EL (cell line): ENCODE data around the gene C6orf120.

Experiments used
- DNase-seq: peaks from one replicate; pipeline ENCODE4 v3.0.0-alpha.2; 2016

C6orf120 gene

DNA sequence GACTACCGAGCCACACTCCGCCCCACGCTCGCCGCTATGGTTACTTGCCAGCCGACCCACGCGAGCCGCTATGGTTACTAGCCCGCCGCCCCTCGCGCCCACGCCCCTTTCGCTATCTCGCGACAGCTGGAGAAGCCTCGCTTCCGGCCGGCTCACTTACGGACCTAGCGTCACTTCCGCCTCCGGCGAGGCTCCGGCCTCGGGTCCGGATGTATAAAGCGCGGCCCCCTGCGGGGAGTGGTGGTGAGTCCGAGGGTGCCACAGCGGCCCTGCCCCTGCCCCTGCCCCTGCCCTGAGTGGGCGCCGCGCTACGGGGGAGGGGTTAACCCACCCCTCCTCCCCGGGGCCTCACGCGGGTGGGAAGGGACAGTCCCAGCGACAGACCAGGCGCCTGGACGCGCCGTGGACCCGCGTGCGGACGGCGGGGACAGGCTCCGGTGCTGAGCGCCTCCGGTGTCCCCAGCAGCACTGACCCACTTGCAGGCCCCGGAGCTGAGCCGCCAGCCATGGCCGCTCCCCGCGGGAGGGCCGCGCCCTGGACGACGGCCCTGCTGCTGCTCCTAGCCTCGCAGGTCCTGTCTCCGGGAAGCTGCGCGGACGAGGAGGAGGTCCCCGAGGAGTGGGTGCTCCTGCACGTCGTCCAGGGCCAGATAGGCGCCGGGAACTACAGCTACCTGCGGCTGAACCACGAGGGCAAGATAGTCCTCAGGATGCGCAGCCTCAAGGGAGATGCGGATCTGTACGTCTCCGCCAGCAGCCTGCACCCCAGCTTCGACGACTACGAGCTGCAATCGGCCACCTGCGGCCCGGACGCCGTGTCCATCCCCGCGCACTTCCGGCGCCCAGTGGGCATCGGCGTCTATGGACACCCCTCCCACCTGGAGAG, at the start of gene C6orf120, which contains the start of gene WDR27:
Gene C6orf120 (plus strand): TSS at position 173 of the 886 bp plus-strand sequence. CDS start 334 bp downstream, at position 507.
Gene WDR27 (minus strand): TSS at position 76 of the 886 bp plus-strand sequence. CDS start 13,024 bp downstream, outside the sequence.
- peak; percentile 97 for DNase-seq

- no peak for DNase-seq
Observed at GRCh38 chr6:169652896-169653295, 49.0 kb upstream of the C6orf120 start.

- no peak for DNase-seq
Observed at GRCh38 chr6:169653691-169654090, 48.2 kb upstream of the C6orf120 start.

DNA sequence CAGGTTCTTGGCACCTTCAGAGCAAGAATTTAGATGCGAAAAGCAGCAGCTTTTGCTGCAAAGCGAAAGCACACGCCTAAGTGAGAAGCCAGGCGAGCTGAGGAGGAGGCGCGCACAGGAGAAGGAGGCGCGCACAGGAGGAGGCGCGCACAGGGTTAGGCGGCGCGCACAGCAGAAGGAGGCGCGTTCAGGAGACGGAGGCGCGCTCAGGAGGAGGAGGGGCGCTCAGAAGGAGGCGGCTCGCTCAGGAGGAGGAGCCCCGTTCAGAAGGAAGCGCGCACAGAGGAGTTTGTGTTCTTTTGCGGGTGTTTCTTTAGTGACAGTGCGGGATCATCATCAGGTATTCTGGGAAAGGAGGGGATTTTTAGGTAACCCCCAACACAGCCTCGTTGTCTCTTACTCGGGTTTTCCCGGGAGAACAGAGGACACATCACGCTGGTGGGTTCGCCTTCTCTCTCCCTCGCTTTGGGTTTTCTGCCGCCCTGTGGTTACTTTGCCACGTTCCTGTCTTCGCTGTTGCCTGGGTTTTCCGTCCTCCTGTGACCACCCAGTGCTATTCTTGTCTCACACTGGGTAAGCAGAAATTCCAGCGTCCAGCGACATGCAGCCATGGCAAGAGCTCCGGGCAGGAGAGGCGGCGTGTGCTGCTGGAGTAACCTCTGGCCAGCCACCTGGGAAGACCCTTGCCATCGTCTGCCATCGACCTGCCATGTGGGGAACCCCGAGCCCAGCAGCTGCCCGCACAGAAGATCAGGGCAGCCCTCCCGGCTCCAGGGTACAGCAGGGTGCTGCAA, 47.1 kb upstream of the C6orf120 start:
- peak; percentile 68 for DNase-seq

DNA sequence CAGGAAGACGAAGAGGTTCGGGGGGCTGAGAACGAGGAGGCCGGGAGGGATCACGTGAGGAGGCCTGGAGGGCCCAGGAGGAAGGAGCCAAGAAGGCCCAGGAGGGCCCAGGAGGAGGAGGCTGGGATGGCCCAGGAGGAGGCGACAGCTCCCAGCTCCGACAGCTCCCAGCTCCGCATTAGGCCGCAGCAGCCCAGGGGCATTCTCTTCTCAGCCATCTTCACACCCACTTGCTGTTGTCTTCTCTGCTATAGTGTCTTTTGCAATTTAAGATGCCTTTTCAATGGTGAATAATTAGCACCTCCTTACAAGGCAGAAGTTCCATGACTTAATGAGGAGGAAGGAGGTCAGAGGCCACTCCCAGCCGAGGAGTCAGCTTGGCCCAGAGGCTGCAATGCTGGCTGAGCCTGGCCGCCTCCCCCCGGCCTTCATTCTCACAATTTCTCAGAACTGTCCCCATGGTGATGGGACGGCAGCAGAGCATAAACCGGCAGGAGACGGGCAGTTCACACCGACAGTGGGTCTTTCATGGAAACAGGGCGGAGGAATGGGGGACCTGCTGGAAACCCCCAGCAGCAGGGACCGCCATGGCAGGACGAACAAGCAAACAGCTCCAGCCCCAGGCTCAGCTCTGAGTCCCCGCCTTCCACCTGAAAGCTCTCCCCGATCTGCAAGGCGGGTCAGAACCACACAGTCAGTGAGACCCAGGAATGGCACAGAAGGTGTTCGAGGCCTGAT, 45.2 kb upstream of the C6orf120 start:
- DNase-seq: no peak

- no peak for DNase-seq
Observed at GRCh38 chr6:169657284-169657610, 44.7 kb upstream of the C6orf120 start.

- no peak for DNase-seq
Observed at GRCh38 chr6:169659820-169660610, 41.9 kb upstream of the C6orf120 start.

DNA sequence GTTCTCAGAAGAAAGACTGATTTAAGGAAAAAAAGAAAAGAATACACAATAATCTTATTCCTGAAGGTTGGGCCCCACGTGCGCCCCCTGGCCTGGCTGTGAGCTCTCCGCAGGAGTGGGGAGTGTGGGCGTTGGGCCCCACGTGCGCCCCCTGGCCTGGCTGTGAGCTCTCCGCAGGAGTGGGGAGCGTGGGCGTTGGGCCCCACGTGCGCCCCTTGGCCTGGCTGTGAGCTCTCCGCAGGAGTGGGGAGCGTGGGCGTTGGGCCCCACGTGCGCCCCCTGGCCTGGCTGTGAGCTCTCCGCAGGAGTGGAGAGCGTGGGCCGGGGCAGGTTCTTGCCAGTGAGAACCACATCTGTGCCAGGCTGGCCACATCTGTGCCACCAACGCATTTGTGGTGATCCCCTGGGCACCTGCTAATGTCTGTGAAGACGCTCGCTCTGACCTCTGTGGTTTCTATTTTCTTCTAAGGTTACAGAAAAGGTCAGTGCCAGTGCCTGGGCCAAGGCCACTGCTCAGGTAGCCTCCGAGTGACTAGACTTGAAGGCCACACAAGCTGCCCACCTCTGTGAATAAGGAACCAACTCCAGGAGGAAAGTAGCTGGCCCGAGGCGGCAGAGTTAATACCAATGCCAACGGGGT, 41.1 kb upstream of the C6orf120 start:
- no peak for DNase-seq

DNA sequence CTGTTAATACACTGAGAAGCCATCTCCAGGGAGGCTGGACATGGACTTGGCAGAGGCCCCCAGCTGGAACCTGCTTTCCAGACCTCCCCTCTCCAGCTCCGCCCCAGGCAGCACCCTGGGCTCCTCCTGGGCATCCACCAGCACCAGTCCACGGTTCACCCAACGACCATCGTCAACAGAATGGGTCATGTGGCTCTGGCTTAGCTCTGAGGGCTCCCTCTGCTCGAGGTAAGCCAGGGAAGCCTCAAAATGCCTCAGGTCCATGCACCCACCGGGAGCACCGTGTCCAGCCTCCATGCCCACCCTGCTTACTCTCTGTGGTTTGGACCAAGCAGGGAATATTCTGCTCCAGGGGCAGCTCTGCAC, 40.6 kb upstream of the C6orf120 start:
- no peak for DNase-seq

DNA sequence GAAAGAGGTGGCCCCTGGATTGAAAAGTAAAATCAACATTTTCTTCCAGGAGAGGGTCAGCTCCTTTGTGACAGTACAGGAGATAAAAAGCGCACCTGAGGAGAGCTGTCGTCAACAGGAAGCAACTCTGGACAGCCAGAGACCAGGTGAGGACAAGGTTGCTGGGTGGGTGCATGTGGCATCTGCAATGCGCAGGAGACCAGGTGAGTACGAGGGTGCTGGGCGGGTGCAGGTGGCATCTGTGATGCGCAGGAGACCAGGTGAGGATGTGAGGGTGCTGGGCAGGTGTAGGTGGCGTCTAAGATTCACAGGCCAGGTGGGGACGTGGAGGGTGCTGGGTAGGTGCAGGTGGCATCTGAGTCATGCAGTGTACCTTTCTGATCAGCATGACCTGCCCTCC, 38.5 kb upstream of the C6orf120 start:
- no peak for DNase-seq

DNA sequence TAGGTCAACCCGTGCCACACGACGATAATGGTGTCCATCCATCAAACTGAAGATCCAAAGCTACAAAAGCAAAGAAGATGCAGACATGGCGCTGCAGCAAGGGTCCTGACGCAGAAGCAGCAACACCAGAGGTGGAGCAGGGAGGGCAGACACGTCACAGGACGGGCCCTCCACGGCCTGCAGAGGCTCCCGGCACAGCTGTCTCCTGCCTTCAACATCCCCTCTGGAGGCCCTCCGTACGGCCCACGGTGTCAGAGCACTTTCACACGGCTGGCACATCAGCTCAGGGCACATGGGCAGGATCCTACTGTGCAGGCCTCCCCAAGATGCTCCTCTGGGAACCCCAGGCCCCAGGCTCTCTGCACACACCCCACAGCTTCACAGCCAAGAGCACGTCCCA, 37.7 kb upstream of the C6orf120 start:
- no peak for DNase-seq

- no peak for DNase-seq
Observed at GRCh38 chr6:169665289-169665688, 36.6 kb upstream of the C6orf120 start.

GRCh38 chr6:169666441-169666840, 35.5 kb upstream of the C6orf120 start:
- DNase-seq: no peak

GRCh38 chr6:169667716-169668115, 34.2 kb upstream of the C6orf120 start:
- no peak for DNase-seq

DNA sequence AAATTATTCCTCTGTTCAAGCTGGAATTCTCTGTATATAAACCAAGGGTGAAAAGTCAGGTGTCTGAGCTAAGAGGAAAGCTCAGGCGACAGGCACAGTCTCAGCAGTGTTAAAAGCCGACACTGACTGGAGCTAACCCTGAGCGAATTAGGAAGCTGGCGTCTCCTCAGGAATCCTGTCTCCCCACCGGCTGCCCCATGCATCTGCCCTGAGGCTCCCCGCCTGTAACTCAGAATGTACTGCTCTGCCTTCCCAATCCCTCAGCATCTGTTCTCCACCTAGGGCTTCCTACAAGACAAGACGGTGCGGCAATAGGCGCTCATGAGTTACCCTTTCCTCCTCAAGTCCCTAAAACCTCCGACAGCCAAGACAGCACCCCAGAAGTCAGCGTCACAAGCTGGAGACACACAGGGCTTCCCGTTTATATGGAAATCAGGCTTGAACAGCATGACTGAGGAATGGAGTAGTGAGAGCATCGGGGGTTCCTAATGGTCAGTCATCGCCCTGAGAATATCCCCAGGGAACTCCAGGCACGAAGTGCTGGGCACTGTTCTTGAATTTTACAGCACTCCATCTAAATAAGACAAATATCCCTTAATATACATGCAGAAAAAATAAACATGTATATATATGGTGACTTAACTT, 33.6 kb upstream of the C6orf120 start:
- DNase-seq: no peak

DNA sequence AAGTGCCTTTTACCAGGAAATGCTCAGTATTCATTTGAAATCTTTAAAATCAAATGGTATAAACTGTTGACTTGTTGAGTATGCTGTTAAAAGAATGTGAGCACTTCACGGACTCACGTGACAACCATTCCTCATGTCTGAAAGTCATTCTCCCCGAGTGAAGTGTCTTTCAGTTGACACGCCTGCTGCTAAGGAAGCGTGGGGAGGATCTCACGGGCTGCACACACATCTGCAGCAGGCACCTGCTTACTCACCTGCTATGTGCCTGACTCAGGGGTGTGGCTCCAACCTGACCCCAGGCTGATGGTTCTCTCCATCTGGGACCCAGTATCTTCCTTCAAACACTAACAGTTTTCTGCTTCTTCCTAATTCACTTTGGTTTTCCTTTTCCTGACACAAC, 32.8 kb upstream of the C6orf120 start:
- no peak for DNase-seq

DNA sequence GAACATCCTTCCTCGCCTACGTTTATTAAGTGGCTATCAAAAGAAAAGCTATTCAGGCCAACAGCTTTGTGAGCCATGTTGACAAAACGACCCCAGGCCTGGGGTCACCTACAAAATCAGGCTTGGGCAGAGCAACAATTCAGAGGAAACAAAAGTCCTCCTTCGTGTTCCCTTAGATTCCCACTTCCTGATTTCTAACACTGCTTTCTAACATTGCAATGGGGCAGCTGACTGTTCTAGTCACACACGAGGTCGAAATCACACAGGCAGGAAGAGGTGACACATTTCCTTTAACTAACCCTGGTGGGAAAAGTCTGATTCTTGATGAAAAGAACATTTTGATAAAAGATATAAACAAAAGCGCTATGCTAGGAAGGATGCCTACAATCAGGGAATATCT, 32.0 kb upstream of the C6orf120 start:
- DNase-seq: peak; percentile 24

- no peak for DNase-seq
Observed at GRCh38 chr6:169671563-169671962, 30.4 kb upstream of the C6orf120 start.

GRCh38 chr6:169675011-169675410, 26.9 kb upstream of the C6orf120 start:
- DNase-seq: no peak

GRCh38 chr6:169677096-169677495, 24.8 kb upstream of the C6orf120 start:
- DNase-seq: peak; percentile 16

- no peak for DNase-seq
Observed at GRCh38 chr6:169678342-169678741, 23.6 kb upstream of the C6orf120 start.
